Lung (tissue), 12 donors: ENCODE data around the gene PIERCE2. TPM values are rescaled to one million over a fixed set of nuclear protein-coding genes. Genes with fewer than 3 reads are reported as not detected.
"Not testable (repeated sequence)": the region's sequence is repeated elsewhere in the genome, so short reads cannot be mapped to it uniquely, and the experiment has no call there.

Experiments
- ATAC-seq: fragments of 200-7000 bp; cut with Tn5 transposase; one replicate; pipeline ENCODE4 v1.9.1; 2020; ENCODE audit warnings: moderate number of reproducible peaks; ENCODE audit not compliant: insufficient read depth, low FRiP score
- DNase-seq, 3 donors: peaks; one replicate each; pipeline ENCODE4 v3.0.0-alpha.2; 2013 to 2017
- H3K27ac ChIP-seq, 2 donors: one replicate each; pipeline ENCODE4 v1.5.1; 2013; ENCODE audit warnings: mild to moderate bottlenecking in 2 of 2, moderate library complexity in 2 of 2, control low read depth in 1 of 2, inconsistent platforms in 1 of 2, low read depth in 1 of 2, low read length in 1 of 2
- H3K27me3 ChIP-seq, 3 donors: one replicate each; pipeline ENCODE4 v1.5.1; 2013; ENCODE audit warnings: low read length in 2 of 3; ENCODE audit not compliant: control insufficient read depth in 3 of 3, insufficient read depth in 3 of 3
- H3K36me3 ChIP-seq, 4 donors: one replicate each; pipeline ENCODE4 v1.5.1; 2013; ENCODE audit warnings: low read length in 4 of 4, mild to moderate bottlenecking in 1 of 4, moderate library complexity in 1 of 4; ENCODE audit not compliant: control insufficient read depth in 4 of 4, insufficient read depth in 4 of 4
- H3K4me1 ChIP-seq, 5 donors: one replicate each; pipeline ENCODE4 v1.5.1; 2013; ENCODE audit warnings: low read length in 5 of 5, mild to moderate bottlenecking in 2 of 5, moderate library complexity in 1 of 5; ENCODE audit not compliant: control insufficient read depth in 5 of 5, insufficient read depth in 5 of 5
- H3K4me3 ChIP-seq: one replicate; pipeline ENCODE4 v1.5.1; 2013; ENCODE audit warnings: mild to moderate bottlenecking, control low read depth, moderate library complexity
- H3K9ac ChIP-seq, 2 donors: one replicate each; pipeline ENCODE4 v1.5.1; 2013; ENCODE audit warnings: low read length in 2 of 2, control low read depth in 1 of 2; ENCODE audit not compliant: insufficient read depth in 1 of 2
- H3K9me3 ChIP-seq, 4 donors: one replicate each; pipeline ENCODE4 v1.5.1; 2013; ENCODE audit warnings: low read length in 3 of 4, mild to moderate bottlenecking in 1 of 4, moderate library complexity in 1 of 4; ENCODE audit not compliant: control insufficient read depth in 4 of 4, insufficient read depth in 3 of 4
- CTCF ChIP-seq: IDR thresholded peaks from 2 replicates; pipeline ENCODE4 v1.5.1; 2012; ENCODE audit warnings: mild to moderate bottlenecking; ENCODE audit errors: control extremely low read depth, extremely low read depth
- WGBS, 2 donors: extraction: QIAGEN DNeasy Blood & Tissue Kit; methylation state at CpG; one replicate each; pipeline ENCODE4 v1.1.7; 2013; 5-methylcytosine and 5-hydroxymethylcytosine counted together
- polyA plus RNA-seq, 2 donors: library from polyadenylated mRNA; stranded (reverse); fragments of 200-250 nt; gene quantifications; one replicate each; pipeline ENCODE4 v1.2.1, GENCODE V29; 2013
- total RNA-seq, 2 donors: library from RNA; depleted of rRNA in 1 of 2; stranded (reverse); fragments of >200 nt in 1 of 2; gene quantifications; one replicate each; pipeline ENCODE4 v1.2.1, GENCODE V29; 2014 to 2021
- donor health status: control.
- donor health status: control.
- donor health status: Bipolar disorder and iron deficiency.
- donor health status: healthy.
- donor health status: DM: yes; HTN: yes; CAD: no.

Gene PIERCE2
- total and polyA plus RNA-seq, 4 donors = 2.8 to 10.3 (median 5.8) TPM

- ATAC-seq (no peak), DNase-seq (no peak)
- TF ChIP-seq CTCF = no peak
- no peaks in the 10 kb centered on the region for H3K9me3 ChIP-seq
- peaks cover 0 to 5% (median 3%) of the 10 kb centered on the region in 4 donors for H3K36me3 ChIP-seq
- no peak overlapping the region for H3K9ac ChIP-seq
- H3K27me3 ChIP-seq = no peaks in the 10 kb centered on the region
- no peak overlapping the region for H3K4me3 ChIP-seq
- H3K27ac ChIP-seq = no peak overlapping the region
- H3K4me1 ChIP-seq = no peaks in the 10 kb centered on the region
Measured at GRCh38 chr15:55389264-55389607, 19.1 kb upstream of the PIERCE2 start.

GRCh38 chr15:55394694-55395093 lies 13.6 kb upstream of the PIERCE2 start:
- Histone ChIP-seq H3K9ac (no peak overlapping the region), H3K36me3 (no peaks in the 10 kb centered on the region), H3K27me3 (no peaks in the 10 kb centered on the region), H3K4me3 (no peak overlapping the region), H3K4me1 (no peaks in the 10 kb centered on the region), H3K27ac (no peak overlapping the region), H3K9me3 (peaks cover 0 to 2% (median 0%) of the 10 kb centered on the region in 4 donors)
- WGBS, 2 donors = 94 to 96% methylated on average over 1 of the region's 1 CpG
- no peak for TF ChIP-seq CTCF
- no peak for ATAC-seq
- no peak for DNase-seq

- ATAC-seq (no peak), DNase-seq (no peak)
- Histone ChIP-seq H3K4me1 (peaks cover 0 to 1% (median 0%) of the 10 kb centered on the region in 5 donors), H3K9me3 (peaks cover 0 to 2% (median 0%) of the 10 kb centered on the region in 4 donors), H3K27me3 (no peaks in the 10 kb centered on the region), H3K4me3 (no peak overlapping the region), H3K36me3 (no peaks in the 10 kb centered on the region), H3K27ac (no peak overlapping the region), H3K9ac (no peak overlapping the region)
- TF ChIP-seq CTCF = no peak
- 94% methylated on average over 5 of the region's 5 CpGs for WGBS, 2 donors
Measured at GRCh38 chr15:55398243-55398642, 10.1 kb upstream of the PIERCE2 start.

GRCh38 chr15:55400050-55400449 lies 8.2 kb upstream of the PIERCE2 start:
- not testable (repeated sequence) for ATAC-seq, DNase-seq
- WGBS, 2 donors = 82 to 93% methylated on average over 8 of the region's 8 CpGs

More at GRCh38 chr15:55400050-55400449, 8.2 kb upstream of the PIERCE2 start:
- H3K9me3 ChIP-seq, H3K36me3 ChIP-seq, H3K9ac ChIP-seq, H3K4me1 ChIP-seq, H3K4me3 ChIP-seq, H3K27me3 ChIP-seq, H3K27ac ChIP-seq: not testable (repeated sequence)
